ENCODE measurements around the gene CDX1. TPM values are rescaled to one million over a fixed set of nuclear protein-coding genes. Genes with fewer than 3 reads are reported as not detected.

The CDX1 gene
- total RNA-seq, 1 donor from 2014 or later: not detected

DNA sequence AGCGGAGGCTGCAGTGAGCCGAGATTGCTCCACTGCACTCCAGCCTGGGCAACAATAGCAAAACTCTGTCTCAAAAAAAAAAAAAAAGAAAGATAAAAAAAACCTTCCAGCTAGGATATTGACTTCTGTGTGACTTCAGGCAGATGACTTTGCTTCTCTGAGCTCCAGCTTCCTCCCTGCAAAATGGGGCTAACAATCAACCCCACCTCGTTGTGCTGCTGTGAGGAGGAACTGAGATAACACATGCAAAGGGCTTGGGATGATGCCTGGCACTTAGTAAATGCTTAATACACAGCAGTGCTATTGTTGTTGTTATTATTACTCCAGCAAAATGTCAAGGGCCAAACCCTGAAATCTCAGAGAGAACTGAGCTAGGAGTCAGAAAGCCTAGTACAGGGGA is 3.5 kb upstream of the CDX1 start:
- peaks cover 68% of the 10 kb centered on the region for H3K4me1 ChIP-seq
- intact Hi-C loops (cut with micrococcal nuclease): loop anchor here (5.0 kb wide), 1 partner anchor 54 kb away; no protein-coding TSS in a partner anchor

DNA sequence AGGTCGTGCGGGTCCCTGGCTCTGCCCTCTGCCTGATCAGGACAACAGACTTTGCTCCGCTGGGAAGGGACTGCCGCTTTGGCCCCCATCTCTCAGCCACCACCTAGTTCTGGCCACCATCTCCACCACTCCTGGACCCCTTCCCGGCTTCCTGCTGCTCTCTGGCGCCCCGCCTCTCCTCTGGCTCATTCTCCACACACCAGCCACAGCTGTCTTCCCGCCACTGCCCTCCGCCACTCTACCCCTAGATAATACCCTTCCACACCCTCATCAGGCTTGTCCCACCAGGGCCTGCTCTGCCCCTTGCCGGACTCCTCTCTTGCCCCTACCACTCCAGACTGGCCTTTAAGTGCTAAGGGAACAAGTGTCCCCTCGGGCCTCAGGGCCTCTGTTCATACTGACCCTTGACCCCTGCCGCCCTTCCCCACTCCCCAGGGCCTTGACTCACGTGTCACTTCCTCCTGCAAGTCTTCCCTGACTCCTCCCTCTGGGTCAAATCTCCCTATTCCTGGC is 3.0 kb upstream of the CDX1 start:
- Histone ChIP-seq H3K36me3 (no peaks in the 10 kb centered on the region), H3K4me3 (no peak overlapping the region), H3K4me1 (peaks cover 63% of the 10 kb centered on the region), H3K9me3 (replicated peaks) (no peaks in the 10 kb centered on the region), H3K27ac (replicated peaks) (peak overlapping the region; percentile 89), H3K27me3 (ENCODE audit: low read depth) (peaks cover 23% of the 10 kb centered on the region)
- TF ChIP-seq, protein P1, sequence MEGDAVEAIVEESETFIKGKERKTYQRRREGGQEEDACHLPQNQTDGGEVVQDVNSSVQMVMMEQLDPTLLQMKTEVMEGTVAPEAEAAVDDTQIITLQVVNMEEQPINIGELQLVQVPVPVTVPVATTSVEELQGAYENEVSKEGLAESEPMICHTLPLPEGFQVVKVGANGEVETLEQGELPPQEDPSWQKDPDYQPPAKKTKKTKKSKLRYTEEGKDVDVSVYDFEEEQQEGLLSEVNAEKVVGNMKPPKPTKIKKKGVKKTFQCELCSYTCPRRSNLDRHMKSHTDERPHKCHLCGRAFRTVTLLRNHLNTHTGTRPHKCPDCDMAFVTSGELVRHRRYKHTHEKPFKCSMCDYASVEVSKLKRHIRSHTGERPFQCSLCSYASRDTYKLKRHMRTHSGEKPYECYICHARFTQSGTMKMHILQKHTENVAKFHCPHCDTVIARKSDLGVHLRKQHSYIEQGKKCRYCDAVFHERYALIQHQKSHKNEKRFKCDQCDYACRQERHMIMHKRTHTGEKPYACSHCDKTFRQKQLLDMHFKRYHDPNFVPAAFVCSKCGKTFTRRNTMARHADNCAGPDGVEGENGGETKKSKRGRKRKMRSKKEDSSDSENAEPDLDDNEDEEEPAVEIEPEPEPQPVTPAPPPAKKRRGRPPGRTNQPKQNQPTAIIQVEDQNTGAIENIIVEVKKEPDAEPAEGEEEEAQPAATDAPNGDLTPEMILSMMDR (IDR thresholded peaks at IDR 0.05; ENCODE audit: borderline replicate concordance): no peak
- intact Hi-C loops (cut with micrococcal nuclease): loop anchor here (5.0 kb wide), 1 partner anchor 54 kb away; no protein-coding TSS in a partner anchor
- peak; percentile 82 for DNase-seq

More for the DNA sequence above, 3.5 kb upstream of the CDX1 start:
- DNase-seq: no peak
- peaks cover 21% of the 10 kb centered on the region for H3K27me3 ChIP-seq (ENCODE audit: low read depth)
- no peaks in the 10 kb centered on the region for H3K36me3 ChIP-seq
- H3K4me3 ChIP-seq: no peak overlapping the region
- TF ChIP-seq, protein P1 (IDR thresholded peaks at IDR 0.05; ENCODE audit: borderline replicate concordance): no peak
- H3K27ac ChIP-seq (replicated peaks): peak overlapping the region; percentile 89
- no peaks in the 10 kb centered on the region for H3K9me3 ChIP-seq (replicated peaks)

DNA sequence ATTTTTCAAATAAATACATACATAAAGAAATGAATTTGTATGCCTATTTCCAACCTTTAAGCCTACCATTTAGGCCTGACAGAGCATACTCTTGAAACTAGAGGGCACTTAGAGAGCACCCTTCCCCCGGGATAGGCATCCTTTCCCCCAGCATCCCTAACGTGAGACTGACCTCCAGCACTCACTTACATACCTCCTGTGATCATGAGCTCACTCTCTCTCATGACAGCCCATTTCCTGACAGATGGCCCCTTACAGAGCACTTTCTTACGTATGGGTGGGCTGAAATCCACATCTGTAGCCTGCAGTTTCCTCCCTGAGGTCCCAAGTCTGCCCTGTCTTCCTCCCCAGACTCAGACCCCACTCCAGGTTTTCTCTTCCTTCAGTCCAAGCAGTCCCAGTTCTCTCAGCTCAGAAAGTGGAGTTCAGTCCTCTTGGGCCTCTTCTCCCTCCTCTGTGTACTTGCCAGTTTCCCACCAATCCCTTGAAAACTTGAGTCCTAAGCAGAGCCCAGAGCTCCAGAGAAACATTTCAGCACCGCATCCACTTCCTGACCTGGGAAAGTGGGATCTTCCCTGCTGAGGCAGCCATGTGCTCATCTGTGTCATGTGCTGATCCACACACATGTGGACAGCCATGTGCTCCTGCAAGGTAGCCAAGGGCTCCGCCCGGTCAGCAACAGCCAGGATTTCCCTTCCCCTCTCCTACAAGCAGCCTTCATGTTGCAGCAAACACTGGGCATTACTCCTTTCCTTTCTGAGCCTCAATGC is 2.2 kb upstream of the CDX1 start:
- Histone ChIP-seq H3K36me3 (no peaks in the 10 kb centered on the region), H3K27ac (replicated peaks) (peak overlapping the region; percentile 89), H3K4me1 (peaks cover 63% of the 10 kb centered on the region), H3K27me3 (ENCODE audit: low read depth) (peaks cover 25% of the 10 kb centered on the region), H3K9me3 (replicated peaks) (no peaks in the 10 kb centered on the region), H3K4me3 (no peak overlapping the region)
- DNase-seq: peak; percentile 39
- TF ChIP-seq, protein P1 (IDR thresholded peaks at IDR 0.05; ENCODE audit: borderline replicate concordance): no peak
- intact Hi-C loops (cut with micrococcal nuclease): loop anchor here (5.0 kb wide), 1 partner anchor 53 kb away; no protein-coding TSS in a partner anchor

DNA sequence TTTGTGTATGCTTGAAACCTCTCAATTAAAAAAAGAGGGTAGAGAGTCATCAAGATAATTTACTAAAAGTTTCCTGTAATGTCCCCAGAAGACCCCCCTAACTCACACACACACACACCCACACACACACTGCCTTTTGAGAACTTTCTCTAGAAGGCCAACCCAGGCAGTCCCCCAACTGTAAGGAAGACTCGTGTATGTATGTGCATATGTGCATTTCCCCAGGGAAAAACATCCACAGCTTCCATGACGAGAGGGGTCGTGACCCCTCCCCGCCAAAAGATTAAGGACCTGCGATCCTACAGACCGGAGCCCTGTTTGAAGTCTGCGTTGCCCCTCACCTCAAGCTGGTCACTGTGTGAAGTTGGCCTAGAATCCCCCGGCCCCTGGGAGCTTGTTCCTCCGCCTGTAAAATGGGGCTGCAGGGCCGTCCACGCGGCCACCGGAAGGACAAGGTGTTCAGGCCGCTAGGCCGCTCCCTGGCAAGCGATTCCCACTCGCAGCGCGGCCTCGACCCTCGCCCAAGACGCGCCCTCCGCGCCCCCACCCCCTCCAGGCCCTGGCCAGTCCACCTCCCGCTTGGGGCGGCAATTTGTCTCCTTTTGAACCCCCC is 435 bp upstream of the CDX1 start:
- H3K27ac ChIP-seq (replicated peaks): no peak overlapping the region
- no peaks in the 10 kb centered on the region for H3K9me3 ChIP-seq (replicated peaks)
- H3K36me3 ChIP-seq: no peaks in the 10 kb centered on the region
- TF ChIP-seq, protein P1 (IDR thresholded peaks at IDR 0.05; ENCODE audit: borderline replicate concordance): no peak
- intact Hi-C loops (cut with micrococcal nuclease): no loop called here
- H3K4me3 ChIP-seq: no peak overlapping the region
- DNase-seq: no peak
- peaks cover 34% of the 10 kb centered on the region for H3K27me3 ChIP-seq (ENCODE audit: low read depth)
- peaks cover 52% of the 10 kb centered on the region for H3K4me1 ChIP-seq

DNA sequence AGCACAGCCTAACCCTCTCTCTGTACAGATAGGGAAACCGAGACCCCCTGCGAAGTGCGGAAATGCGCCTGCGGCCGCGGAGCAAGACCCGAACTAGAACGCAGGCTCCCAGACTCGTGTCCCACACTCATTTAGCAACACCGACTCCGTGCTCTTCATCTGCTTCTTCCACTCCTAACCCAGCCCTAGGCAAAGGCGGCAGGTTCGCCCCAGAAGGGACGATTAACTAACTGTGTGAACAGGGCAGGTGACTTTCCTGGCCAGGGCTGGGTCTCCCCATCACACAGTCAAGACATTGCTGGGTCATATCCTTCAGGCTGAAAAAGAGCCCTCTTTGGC is 903 bp downstream of the CDX1 start:
- intact Hi-C loops (cut with micrococcal nuclease): no loop called here
- H3K4me1 ChIP-seq: peaks cover 39% of the 10 kb centered on the region
- DNase-seq: no peak

More for the DNA sequence above, 903 bp downstream of the CDX1 start:
- no peaks in the 10 kb centered on the region for H3K36me3 ChIP-seq
- no peak overlapping the region for H3K4me3 ChIP-seq
- H3K27ac ChIP-seq (replicated peaks): no peak overlapping the region
- TF ChIP-seq, protein P1 (IDR thresholded peaks at IDR 0.05; ENCODE audit: borderline replicate concordance): no peak
- no peaks in the 10 kb centered on the region for H3K9me3 ChIP-seq (replicated peaks)
- peaks cover 35% of the 10 kb centered on the region for H3K27me3 ChIP-seq (ENCODE audit: low read depth)
